HEK293T (cell line): Measurements from ENCODE around the gene TYK2.

Experiments used
- ARNT ChIP-seq: fragments of 450-650 bp; IDR thresholded peaks from 2 replicates; pipeline ENCODE4 v1.6.1; 2017; ENCODE audit warnings: mild to moderate bottlenecking
- BHLHE40 ChIP-seq: fragments of 450-650 bp; IDR thresholded peaks from 2 replicates; pipeline ENCODE4 v1.6.1; 2016; ENCODE audit warnings: mild to moderate bottlenecking, moderate library complexity, borderline replicate concordance
- CTBP1 ChIP-seq: fragments of 450-650 bp; IDR thresholded peaks from 2 replicates; pipeline ENCODE4 v1.6.1; 2016; ENCODE audit warnings: borderline replicate concordance
- ELF4 ChIP-seq: fragments of 450-650 bp; IDR thresholded peaks from 2 replicates; pipeline ENCODE4 v1.6.1; 2017; ENCODE audit warnings: antibody characterized with exemption
- FOXA1 ChIP-seq: fragments of 450-650 bp; IDR thresholded peaks from 2 replicates; pipeline ENCODE4 v1.6.1; 2016; ENCODE audit warnings: mild to moderate bottlenecking
- FOXM1 ChIP-seq: fragments of 450-650 bp; IDR thresholded peaks from 2 replicates; pipeline ENCODE4 v1.6.1; 2017; ENCODE audit warnings: mild to moderate bottlenecking, borderline replicate concordance
- HDGF ChIP-seq: fragments of 450-650 bp; IDR thresholded peaks from 2 replicates; pipeline ENCODE4 v1.6.1; 2017; ENCODE audit warnings: antibody characterized with exemption, borderline replicate concordance
- NFRKB ChIP-seq: fragments of 450-650 bp; IDR thresholded peaks from 2 replicates; pipeline ENCODE4 v1.6.1; 2016; ENCODE audit warnings: mild to moderate bottlenecking, moderate library complexity
- SP1 ChIP-seq: fragments of 450-650 bp; IDR thresholded peaks from 2 replicates; pipeline ENCODE4 v1.6.1; 2017
- SUZ12 ChIP-seq: fragments of 450-650 bp; IDR thresholded peaks from 2 replicates; pipeline ENCODE4 v1.6.1; 2016; ENCODE audit warnings: mild to moderate bottlenecking
- TARDBP ChIP-seq: fragments of 450-650 bp; IDR thresholded peaks from 2 replicates; pipeline ENCODE4 v1.6.1; 2016
- ZNF384 ChIP-seq: fragments of 450-650 bp; IDR thresholded peaks from 2 replicates; pipeline ENCODE4 v1.6.1; 2016
- TF ChIP-seq, protein P1 (sequence below): fragments of 450-650 bp; IDR thresholded peaks from 2 replicates; pipeline ENCODE4 v1.6.1; 2016

- TF ChIP-seq SUZ12, result no peak
- TF ChIP-seq FOXA1, result no peak
- TF ChIP-seq, protein P1, sequence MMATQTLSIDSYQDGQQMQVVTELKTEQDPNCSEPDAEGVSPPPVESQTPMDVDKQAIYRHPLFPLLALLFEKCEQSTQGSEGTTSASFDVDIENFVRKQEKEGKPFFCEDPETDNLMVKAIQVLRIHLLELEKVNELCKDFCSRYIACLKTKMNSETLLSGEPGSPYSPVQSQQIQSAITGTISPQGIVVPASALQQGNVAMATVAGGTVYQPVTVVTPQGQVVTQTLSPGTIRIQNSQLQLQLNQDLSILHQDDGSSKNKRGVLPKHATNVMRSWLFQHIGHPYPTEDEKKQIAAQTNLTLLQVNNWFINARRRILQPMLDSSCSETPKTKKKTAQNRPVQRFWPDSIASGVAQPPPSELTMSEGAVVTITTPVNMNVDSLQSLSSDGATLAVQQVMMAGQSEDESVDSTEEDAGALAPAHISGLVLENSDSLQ, result no peak
- no peak for TF ChIP-seq BHLHE40
- no peak for TF ChIP-seq ELF4
- TF ChIP-seq HDGF, result no peak
- no peak for TF ChIP-seq ARNT
- TF ChIP-seq NFRKB, result no peak
- TF ChIP-seq SP1, result no peak
- no peak for TF ChIP-seq TARDBP
- TF ChIP-seq FOXM1, result no peak
- TF ChIP-seq ZNF384, result peak; percentile 56
- no peak for TF ChIP-seq CTBP1
Measured at GRCh38 chr19:10412257-10412977, 32.0 kb upstream of the TYK2 start.
